ENCODE data around the gene FAF1. TPM values are rescaled to one million over a fixed set of nuclear protein-coding genes. Genes with fewer than 3 reads are reported as not detected.
"Not testable (repeated sequence)": the region's sequence is repeated elsewhere in the genome, so short reads cannot be mapped to it uniquely, and the experiment has no call there.

Gene FAF1
- total RNA-seq, 4 donors from 2014 or later = 36.9 to 77.6 (median 48.3) TPM

DNA sequence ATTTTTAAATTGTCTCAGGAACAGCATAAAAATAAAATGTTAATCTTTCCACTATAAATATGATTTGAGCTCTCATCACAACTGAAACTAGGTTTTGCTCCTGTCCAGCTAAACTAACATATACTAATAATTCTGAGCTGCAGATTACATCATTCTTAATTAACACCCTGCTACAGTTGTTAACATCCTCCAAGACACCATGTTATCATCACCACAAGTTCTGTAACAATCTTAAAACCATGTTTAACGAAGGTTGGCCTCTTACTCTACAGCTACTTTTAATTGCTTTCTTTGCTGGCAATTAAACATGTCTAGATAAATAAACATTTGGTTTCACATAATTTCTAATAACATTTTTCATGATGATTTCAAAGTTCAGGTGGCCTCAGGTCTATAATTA, 240.9 kb downstream of the FAF1 start:
- Histone ChIP-seq H3K36me3 (no peaks in the 10 kb centered on the region), H3K27me3 (no peaks in the 10 kb centered on the region), H3K4me3 (no peak overlapping the region), H3K9me3 (no peaks in the 10 kb centered on the region), H3K4me1 (peaks cover 0 to 6% (median 0%) of the 10 kb centered on the region in 4 donors), H3K27ac (no peak overlapping the region)
- DNase-seq = no peak
- TF ChIP-seq, protein P1, sequence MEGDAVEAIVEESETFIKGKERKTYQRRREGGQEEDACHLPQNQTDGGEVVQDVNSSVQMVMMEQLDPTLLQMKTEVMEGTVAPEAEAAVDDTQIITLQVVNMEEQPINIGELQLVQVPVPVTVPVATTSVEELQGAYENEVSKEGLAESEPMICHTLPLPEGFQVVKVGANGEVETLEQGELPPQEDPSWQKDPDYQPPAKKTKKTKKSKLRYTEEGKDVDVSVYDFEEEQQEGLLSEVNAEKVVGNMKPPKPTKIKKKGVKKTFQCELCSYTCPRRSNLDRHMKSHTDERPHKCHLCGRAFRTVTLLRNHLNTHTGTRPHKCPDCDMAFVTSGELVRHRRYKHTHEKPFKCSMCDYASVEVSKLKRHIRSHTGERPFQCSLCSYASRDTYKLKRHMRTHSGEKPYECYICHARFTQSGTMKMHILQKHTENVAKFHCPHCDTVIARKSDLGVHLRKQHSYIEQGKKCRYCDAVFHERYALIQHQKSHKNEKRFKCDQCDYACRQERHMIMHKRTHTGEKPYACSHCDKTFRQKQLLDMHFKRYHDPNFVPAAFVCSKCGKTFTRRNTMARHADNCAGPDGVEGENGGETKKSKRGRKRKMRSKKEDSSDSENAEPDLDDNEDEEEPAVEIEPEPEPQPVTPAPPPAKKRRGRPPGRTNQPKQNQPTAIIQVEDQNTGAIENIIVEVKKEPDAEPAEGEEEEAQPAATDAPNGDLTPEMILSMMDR (IDR thresholded peaks at IDR 0.05) = no peak
- TF ChIP-seq POLR2A (IDR thresholded peaks at IDR 0.05) = no peak

DNA sequence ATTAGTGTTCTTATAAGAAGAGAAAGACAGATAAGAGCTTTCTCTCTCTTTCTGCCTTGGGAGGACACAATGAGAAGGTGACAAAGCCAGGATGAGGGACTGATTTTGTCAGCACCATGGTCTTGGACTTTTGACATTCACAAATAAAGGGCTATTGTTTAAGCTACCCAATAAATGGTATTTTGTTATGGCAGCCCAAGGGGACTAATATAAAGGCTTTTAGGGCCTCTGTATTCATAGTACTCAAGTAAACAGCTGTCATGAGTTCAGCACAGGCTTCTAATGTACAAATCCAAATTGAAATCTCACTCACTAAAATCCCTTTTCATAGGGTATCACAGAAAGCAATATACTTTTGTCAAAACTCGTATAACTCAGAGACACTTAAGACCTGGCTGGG, 242.7 kb downstream of the FAF1 start:
- no peak overlapping the region for H3K4me3 ChIP-seq

DNA sequence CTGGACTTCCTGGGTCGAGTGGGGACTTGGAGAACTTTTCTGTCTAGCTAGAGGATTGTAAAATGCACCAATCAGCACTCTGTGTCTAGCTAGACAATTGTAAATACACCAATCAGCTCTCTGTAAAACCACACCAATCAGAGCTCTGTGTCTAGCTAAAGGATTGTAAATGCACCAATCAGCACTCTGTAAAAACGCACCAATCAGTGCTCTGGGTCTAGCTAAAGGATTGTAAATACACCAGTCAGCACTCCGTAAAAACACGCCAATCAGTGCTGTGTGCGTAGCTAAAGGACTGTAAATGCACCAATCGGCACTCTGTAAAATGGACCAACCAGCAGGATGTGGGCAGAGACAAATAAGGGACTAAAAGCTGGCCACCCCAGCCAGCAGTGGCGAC, 243.6 kb downstream of the FAF1 start:
- H3K27ac ChIP-seq, H3K36me3 ChIP-seq, H3K4me3 ChIP-seq, DNase-seq, H3K4me1 ChIP-seq, H3K27me3 ChIP-seq, H3K9me3 ChIP-seq: not testable (repeated sequence)

More for the DNA sequence above, 242.7 kb downstream of the FAF1 start:
- no peaks in the 10 kb centered on the region for H3K36me3 ChIP-seq
- no peak for TF ChIP-seq POLR2A (IDR thresholded peaks at IDR 0.05)
- TF ChIP-seq, protein P1 (IDR thresholded peaks at IDR 0.05) = no peak
- H3K4me1 ChIP-seq = no peaks in the 10 kb centered on the region
- no peaks in the 10 kb centered on the region for H3K9me3 ChIP-seq
- H3K27me3 ChIP-seq = no peaks in the 10 kb centered on the region
- H3K27ac ChIP-seq = no peak overlapping the region
- no peak for DNase-seq

DNA sequence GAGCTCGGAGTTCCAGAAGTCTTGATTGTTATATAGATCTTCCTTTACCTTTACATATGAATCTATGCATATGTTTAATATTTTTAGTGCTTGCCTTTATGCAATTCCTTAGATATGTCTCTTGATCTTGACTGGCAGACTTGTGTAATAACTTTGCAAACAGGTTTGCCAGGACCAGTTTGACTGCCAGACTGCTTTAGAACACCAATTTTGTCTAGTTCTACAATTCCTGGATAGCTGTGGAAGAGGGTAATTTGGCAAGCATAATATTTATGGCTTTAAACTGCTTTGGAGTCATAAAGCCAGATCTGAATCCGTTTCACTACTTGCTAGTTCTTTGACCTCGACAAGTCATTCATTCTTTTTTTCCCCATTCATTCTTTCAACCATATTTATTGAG, 250.0 kb downstream of the FAF1 start:
- Histone ChIP-seq H3K27me3 (no peaks in the 10 kb centered on the region), H3K4me3 (no peak overlapping the region), H3K9me3 (no peaks in the 10 kb centered on the region), H3K4me1 (no peaks in the 10 kb centered on the region), H3K27ac (no peak overlapping the region), H3K36me3 (no peaks in the 10 kb centered on the region)
- DNase-seq = no peak
- TF ChIP-seq, protein P1 (IDR thresholded peaks at IDR 0.05) = no peak

DNA sequence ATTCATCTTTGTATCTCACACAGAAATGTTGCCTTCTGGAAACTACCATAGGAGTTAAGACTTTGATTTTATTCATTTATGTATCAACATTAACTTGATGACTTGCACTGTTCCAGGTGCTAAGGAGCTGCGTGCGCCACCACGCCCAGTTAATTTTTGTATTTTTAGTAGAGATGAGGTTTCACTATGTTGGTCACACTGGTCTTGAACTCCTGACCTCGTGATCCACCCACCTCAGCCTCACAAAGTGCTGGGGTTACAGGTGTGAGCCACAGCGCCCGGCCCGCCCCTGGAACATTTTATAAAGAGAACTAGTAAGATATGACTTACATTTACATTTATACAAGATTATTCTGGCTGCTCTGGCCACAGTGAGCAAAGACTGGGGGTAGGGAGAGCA, 252.2 kb downstream of the FAF1 start:
- Histone ChIP-seq H3K4me1 (no peaks in the 10 kb centered on the region), H3K27ac (no peak overlapping the region), H3K4me3 (no peak overlapping the region), H3K27me3 (no peaks in the 10 kb centered on the region), H3K9me3 (no peaks in the 10 kb centered on the region), H3K36me3 (no peaks in the 10 kb centered on the region)
- DNase-seq = no peak
- TF ChIP-seq POLR2A (IDR thresholded peaks at IDR 0.05) = no peak
- TF ChIP-seq, protein P1 (IDR thresholded peaks at IDR 0.05) = no peak

DNA sequence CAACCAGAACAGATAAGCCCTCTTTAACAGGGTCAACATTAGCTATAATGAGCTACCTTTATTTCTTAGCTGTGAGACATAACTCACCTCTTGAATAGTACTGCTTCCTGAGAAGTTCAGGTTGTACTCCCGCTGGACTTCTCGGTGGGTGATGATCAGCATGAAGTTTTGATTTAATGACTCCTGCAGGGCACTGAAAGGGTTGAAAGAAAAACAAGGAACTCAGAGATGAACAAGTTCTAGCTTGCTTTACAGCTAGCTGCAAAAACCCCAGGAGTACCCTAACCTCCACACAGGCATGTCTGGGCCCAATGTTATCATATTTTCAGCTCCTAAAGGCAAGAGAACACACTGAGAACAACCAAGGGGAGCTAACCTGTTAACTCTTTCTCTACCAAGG, 254.4 kb downstream of the FAF1 start:
- Histone ChIP-seq H3K4me3 (no peak overlapping the region), H3K27me3 (no peaks in the 10 kb centered on the region), H3K36me3 (no peaks in the 10 kb centered on the region), H3K27ac (no peak overlapping the region), H3K4me1 (no peaks in the 10 kb centered on the region), H3K9me3 (no peaks in the 10 kb centered on the region)
- TF ChIP-seq POLR2A (IDR thresholded peaks at IDR 0.05) = no peak
- TF ChIP-seq, protein P1 (IDR thresholded peaks at IDR 0.05) = no peak
- no peak for DNase-seq
